NB4 (cell line): Measurements from ENCODE around the gene GPSM3.
A peak's percentile ranks its signal among the peaks of the same experiment; 100 is the strongest.
"Not testable (repeated sequence)": the region's sequence is repeated elsewhere in the genome, so short reads cannot be mapped to it uniquely, and the experiment has no call there.

Source experiments
- DNase-seq: peaks from one replicate; pipeline ENCODE4 v3.0.0; 2010; ENCODE audit warnings: low read depth
- H3K4me3 ChIP-seq: one replicate; pipeline ENCODE4 v1.5.1; 2011; ENCODE audit warnings: mild to moderate bottlenecking, low read depth, low read length, moderate library complexity
- MYC ChIP-seq: IDR thresholded peaks from 2 replicates; pipeline ENCODE4 v1.6.1; 2011; ENCODE audit warnings: low read depth, low read length
- POLR2A ChIP-seq: IDR thresholded peaks from 2 replicates; pipeline ENCODE4 v1.6.1; 2011; ENCODE audit warnings: mild to moderate bottlenecking; ENCODE audit not compliant: insufficient read length; ENCODE audit errors: extremely low read depth
- TF ChIP-seq, protein P1 (sequence below): IDR thresholded peaks from one replicate; pipeline ENCODE4 v1.5.1; 2012; ENCODE audit warnings: low read depth, low read length
- TF ChIP-seq, protein P2 (sequence below): IDR thresholded peaks from 2 replicates; pipeline ENCODE4 v1.6.1; 2011; ENCODE audit warnings: low read depth, low read length

Gene GPSM3

DNA sequence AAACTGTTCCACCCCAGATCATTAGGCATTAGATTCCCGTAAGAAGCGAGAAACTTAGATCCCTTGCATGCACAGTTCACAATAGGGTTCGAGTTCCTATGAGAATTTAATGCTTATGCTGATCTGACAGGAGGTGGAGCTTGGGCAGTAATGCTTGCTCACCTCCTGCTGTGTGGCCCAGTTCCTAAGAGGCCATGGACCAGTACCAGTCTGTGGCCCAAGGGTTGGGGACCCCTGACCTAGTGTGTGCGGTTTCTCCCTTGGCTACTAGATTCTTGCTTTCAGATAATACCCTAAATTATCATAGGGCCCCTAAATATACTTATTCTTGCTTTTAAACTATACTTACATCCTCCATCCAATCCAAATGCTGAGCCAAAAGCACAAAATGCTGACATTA lies 1.9 kb upstream of the GPSM3 start:
- DNase-seq: no peak
- H3K4me3 ChIP-seq: peak overlapping the region; percentile 8
- TF ChIP-seq, protein P1, sequence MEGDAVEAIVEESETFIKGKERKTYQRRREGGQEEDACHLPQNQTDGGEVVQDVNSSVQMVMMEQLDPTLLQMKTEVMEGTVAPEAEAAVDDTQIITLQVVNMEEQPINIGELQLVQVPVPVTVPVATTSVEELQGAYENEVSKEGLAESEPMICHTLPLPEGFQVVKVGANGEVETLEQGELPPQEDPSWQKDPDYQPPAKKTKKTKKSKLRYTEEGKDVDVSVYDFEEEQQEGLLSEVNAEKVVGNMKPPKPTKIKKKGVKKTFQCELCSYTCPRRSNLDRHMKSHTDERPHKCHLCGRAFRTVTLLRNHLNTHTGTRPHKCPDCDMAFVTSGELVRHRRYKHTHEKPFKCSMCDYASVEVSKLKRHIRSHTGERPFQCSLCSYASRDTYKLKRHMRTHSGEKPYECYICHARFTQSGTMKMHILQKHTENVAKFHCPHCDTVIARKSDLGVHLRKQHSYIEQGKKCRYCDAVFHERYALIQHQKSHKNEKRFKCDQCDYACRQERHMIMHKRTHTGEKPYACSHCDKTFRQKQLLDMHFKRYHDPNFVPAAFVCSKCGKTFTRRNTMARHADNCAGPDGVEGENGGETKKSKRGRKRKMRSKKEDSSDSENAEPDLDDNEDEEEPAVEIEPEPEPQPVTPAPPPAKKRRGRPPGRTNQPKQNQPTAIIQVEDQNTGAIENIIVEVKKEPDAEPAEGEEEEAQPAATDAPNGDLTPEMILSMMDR: no peak
- TF ChIP-seq, protein P2, sequence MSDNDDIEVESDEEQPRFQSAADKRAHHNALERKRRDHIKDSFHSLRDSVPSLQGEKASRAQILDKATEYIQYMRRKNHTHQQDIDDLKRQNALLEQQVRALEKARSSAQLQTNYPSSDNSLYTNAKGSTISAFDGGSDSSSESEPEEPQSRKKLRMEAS: no peak
- no peak for TF ChIP-seq POLR2A
- TF ChIP-seq MYC: no peak

GRCh38 chr6:32193096-32193495 lies 653 bp upstream of the GPSM3 start:
- peak overlapping the region; percentile 65 for H3K4me3 ChIP-seq
- not testable (repeated sequence) for DNase-seq

DNA sequence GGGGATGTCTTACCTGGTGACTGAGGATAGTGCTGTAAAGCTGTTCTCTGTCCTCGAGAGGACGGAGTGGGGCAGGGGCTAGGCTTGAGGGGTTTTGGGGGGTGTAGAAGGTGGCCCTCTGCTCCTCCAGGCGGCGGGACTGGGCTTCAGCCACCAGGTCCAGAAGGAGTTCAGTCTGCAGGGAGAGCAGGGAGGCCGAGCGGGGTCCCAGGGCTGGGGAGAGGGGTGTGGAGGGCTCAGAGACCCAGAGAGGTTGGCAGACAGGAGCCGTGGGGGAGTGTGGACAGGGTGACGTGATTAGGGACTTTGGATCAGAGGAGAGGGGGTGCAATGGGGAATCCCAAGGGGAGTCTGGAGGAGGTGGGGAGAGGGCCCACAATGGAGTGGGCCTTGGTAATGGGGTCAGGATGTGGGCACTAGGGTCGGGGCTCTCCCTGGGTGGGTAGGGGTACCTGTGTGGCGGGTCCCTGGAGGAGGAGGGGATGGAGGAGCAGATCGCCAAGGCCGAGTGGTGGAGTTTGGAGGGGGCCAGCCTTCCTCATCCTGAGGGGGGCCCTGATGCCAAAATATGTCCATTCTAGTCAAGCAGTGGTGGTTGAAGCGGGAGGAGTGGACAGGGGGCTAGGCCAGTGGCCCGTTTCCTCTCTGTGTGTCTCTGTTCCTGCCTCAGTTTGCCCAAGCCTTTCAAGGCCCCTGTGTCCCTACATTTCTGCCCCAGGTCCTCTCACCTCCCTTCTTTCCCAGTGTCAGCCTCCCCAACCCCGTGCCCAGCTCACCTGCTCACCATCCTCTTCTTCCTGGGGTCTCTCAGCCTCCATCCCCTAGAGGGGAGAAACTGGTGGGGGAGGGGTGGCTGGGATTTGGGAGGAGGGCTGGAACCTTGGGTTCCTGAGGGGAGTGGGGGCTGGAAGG lies 491 bp downstream of the GPSM3 start:
- TF ChIP-seq, protein P2: no peak
- TF ChIP-seq, protein P1: no peak
- TF ChIP-seq POLR2A (no peak), MYC (no peak)
- H3K4me3 ChIP-seq: peak overlapping the region; percentile 65
- no peak for DNase-seq

DNA sequence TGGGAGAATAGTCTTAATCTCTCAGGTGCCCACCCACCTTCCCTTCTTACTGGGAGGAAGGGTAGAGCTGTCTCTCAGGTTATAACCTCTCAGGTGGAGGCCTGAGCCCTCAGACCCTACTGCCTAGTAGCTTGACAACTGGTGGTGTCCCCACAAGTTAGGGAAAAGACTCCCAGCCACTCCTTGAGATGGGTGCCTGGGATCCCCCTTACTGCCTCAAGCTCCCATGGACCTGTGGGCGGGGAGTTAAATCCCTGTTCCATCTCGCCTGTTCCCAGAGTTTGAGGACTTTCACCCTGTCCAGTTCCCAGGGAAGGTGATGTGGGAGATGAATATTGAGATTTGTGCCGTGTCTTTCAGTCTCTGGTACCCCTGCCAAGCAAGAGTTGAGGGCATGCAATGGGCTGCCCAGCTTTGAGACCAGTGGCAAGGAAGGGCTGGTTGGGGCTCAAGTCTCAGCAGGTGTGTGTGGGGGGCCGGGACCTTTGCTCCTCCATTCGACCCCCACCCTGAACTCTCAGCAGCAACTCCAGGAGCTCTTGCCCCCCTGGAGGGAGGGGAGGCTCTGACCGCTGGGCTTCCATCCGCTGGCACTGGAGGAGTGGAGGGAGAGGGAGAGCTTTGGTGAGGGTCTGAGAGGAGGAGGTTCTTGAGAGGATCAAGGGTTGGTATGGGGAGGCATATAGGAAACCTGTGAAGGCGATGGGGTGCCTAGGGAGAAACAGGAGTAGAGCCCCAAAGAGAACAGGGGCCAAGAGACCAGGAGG lies 1.3 kb downstream of the GPSM3 start:
- no peak for TF ChIP-seq MYC
- no peak for TF ChIP-seq POLR2A
- TF ChIP-seq, protein P2: no peak
- TF ChIP-seq, protein P1: no peak
- no peak for DNase-seq
- peak overlapping the region; percentile 65 for H3K4me3 ChIP-seq

GRCh38 chr6:32190054-32190851 lies 2.2 kb downstream of the GPSM3 start, which contains the start of gene PBX2:
Gene PBX2 (minus strand): TSS chr6:32190202. CDS start chr6:32189915, 287 bp downstream.
- peak; percentile 97 for DNase-seq
- H3K4me3 ChIP-seq: peak within 1 kb of the TSS; percentile 79
- peak; percentile 47 for TF ChIP-seq MYC
- TF ChIP-seq POLR2A: peak; percentile 23
- TF ChIP-seq, protein P1: no peak

GRCh38 chr6:32189742-32190053 lies 2.7 kb downstream of the GPSM3 start:
- peak overlapping the region; percentile 79 for H3K4me3 ChIP-seq
- no peak for DNase-seq
- TF ChIP-seq MYC: no peak
- TF ChIP-seq, protein P2: no peak
- TF ChIP-seq POLR2A: no peak
- TF ChIP-seq, protein P1: no peak
